IMR-90 (cell line): Measurements from ENCODE around the gene EFNA5.

ENCODE experiments used
- CEBPB ChIP-seq: IDR thresholded peaks from 2 replicates; pipeline ENCODE4 v1.6.1; 2012; ENCODE audit warnings: low read depth, low read length, improper control_type of control experiment
- MAFK ChIP-seq: IDR thresholded peaks from 2 replicates; pipeline ENCODE4 v1.6.1; 2012; ENCODE audit warnings: low read depth, low read length, improper control_type of control experiment
- MXI1 ChIP-seq: IDR thresholded peaks from 2 replicates; pipeline ENCODE4 v1.6.1; 2012; ENCODE audit warnings: low read depth, mild to moderate bottlenecking, low read length, moderate library complexity, borderline replicate concordance
- NFE2L2 ChIP-seq: fragments of 150-350 bp; IDR thresholded peaks from 2 replicates; pipeline ENCODE4 v1.6.1; 2016; ENCODE audit warnings: low read depth, mild to moderate bottlenecking, low read length
- POLR2A ChIP-seq: IDR thresholded peaks from 2 replicates; pipeline ENCODE4 v1.6.1; 2012; ENCODE audit warnings: mild to moderate bottlenecking, low read depth, low read length
- RAD21 ChIP-seq: IDR thresholded peaks from 2 replicates; pipeline ENCODE4 v1.6.1; 2012; ENCODE audit warnings: low read length, improper control_type of control experiment
- RFX5 ChIP-seq: IDR thresholded peaks from 2 replicates; pipeline ENCODE4 v1.8.0; 2012; ENCODE audit warnings: low read depth, mild to moderate bottlenecking, low read length, moderate library complexity
- SMC3 ChIP-seq: fragments of 150-350 bp; IDR thresholded peaks from 2 replicates; pipeline ENCODE4 v1.6.1; 2016; ENCODE audit warnings: low read depth, mild to moderate bottlenecking, antibody characterized with exemption, low read length, moderate library complexity
- TF ChIP-seq, protein P1 (sequence below): conservative IDR thresholded peaks from 2 replicates; pipeline ENCODE4 v1.5.1; 2012; ENCODE audit warnings: mild to moderate bottlenecking, low read depth, low read length, improper control_type of control experiment
- TF ChIP-seq, protein P2 (sequence below): fragments of 150-350 bp; IDR thresholded peaks from 2 replicates; pipeline ENCODE4 v1.6.1; 2017; ENCODE audit warnings: mild to moderate bottlenecking, antibody characterized with exemption, low read length, low read depth

DNA sequence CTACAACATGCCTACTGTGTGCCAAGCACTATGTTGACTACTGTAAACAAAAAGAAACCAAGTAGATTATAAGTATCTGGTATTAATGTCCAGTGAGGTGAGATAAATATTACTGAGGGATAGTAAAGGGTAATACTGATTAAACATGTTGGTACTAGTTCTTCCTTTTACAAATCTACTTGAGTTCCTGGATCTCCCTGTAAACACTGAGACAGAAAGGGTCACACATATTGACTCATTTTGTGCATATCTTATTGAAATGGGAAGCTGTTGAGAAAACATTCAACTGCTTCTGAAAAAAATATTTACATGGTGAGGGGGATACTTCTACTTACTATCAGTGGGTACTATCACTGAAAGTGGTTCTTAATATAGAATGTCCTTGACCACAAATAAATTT is 24.3 kb downstream of the EFNA5 start:
- no peak for TF ChIP-seq POLR2A
- TF ChIP-seq, protein P1, sequence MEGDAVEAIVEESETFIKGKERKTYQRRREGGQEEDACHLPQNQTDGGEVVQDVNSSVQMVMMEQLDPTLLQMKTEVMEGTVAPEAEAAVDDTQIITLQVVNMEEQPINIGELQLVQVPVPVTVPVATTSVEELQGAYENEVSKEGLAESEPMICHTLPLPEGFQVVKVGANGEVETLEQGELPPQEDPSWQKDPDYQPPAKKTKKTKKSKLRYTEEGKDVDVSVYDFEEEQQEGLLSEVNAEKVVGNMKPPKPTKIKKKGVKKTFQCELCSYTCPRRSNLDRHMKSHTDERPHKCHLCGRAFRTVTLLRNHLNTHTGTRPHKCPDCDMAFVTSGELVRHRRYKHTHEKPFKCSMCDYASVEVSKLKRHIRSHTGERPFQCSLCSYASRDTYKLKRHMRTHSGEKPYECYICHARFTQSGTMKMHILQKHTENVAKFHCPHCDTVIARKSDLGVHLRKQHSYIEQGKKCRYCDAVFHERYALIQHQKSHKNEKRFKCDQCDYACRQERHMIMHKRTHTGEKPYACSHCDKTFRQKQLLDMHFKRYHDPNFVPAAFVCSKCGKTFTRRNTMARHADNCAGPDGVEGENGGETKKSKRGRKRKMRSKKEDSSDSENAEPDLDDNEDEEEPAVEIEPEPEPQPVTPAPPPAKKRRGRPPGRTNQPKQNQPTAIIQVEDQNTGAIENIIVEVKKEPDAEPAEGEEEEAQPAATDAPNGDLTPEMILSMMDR, result no peak
- no peak for TF ChIP-seq MAFK
- TF ChIP-seq CEBPB, result no peak
- TF ChIP-seq MXI1, result no peak
- TF ChIP-seq SMC3, result no peak
- no peak for TF ChIP-seq RAD21
- TF ChIP-seq, protein P2, sequence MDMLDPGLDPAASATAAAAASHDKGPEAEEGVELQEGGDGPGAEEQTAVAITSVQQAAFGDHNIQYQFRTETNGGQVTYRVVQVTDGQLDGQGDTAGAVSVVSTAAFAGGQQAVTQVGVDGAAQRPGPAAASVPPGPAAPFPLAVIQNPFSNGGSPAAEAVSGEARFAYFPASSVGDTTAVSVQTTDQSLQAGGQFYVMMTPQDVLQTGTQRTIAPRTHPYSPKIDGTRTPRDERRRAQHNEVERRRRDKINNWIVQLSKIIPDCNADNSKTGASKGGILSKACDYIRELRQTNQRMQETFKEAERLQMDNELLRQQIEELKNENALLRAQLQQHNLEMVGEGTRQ, result no peak
- no peak for TF ChIP-seq NFE2L2
- TF ChIP-seq RFX5, result no peak
